Epidermal melanocyte (primary cell): ENCODE results near the gene ANKUB1.

Experiments
- DNase-seq: peaks from one replicate; pipeline ENCODE4 v3.0.0; 2011; ENCODE audit warnings: low spot score; ENCODE audit not compliant: insufficient read length

Gene ANKUB1

DNA sequence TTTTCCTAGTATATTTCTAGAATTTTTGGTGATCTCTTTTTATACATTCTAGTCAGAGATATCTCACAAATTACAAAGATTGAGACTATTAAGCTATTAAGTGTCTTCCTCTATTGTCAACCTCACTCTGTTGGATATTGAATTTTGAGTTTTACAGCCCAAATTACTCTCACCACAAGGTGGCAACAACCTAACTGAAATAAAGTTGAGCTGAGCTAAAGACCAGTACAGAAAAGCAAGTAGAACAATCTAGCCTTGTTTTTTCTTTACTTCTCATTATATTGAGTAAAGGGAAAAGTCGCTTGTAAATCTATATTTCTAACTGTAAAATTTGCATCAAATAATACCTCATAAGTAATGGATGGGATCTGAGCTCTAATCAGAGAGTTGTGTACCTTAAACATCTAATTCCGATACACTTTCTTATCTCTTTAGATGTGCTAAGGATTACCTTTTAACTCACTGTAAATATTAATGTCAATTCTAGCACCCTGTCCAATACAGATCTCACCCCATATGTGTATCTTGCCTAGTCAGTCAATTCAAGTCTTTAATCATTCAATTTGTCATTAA, 26.5 kb downstream of the ANKUB1 start:
- DNase-seq: no peak

DNA sequence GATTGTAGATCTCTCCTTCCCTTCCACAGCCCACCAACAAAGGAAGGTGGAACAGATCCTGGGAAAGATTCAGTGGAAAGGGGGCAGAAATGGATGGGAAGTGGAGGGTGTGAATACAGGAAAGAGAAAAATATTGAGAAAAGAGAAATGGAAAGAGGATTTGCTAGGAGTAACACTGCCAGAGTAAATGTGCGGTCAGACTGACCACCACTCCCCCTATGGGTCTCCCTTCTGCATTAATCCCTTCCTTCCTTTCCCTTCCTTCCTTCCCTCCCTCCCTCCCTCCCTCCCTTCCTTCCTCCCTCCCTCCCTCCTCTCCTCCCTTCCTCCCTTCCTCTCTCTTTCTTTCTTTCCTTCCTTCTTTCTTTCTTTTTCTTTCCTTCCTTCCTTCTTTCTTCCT, 28.1 kb downstream of the ANKUB1 start:
- DNase-seq: no peak

DNA sequence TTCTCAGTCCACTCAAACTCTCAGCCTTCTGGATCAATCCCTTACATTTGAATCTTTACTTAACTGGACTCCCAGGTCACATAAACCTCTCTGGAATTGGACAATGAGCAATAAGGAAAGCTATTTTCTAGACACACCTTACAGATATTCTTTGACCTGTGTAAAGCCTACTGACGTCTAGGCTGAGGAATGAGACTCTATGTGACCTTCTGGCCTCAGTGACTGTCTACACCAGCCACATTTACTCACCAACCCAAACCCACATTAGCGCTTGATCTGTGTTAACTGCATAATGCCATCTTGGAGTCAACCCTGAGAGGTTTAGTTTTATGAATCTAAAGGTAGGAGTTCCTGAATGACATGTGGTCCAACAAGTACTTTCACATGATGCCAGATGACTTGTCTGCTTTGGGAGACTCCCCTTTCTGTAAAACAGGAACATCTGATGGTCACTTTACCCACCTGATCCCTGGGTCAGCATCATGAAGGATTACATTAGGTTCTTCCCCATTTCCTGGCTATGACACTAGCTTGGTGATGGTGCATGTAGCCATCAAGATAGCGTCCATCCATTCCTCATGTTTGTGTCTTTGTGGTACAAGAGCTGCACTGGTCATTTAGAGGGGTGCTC, 28.7 kb downstream of the ANKUB1 start:
- DNase-seq: no peak

DNA sequence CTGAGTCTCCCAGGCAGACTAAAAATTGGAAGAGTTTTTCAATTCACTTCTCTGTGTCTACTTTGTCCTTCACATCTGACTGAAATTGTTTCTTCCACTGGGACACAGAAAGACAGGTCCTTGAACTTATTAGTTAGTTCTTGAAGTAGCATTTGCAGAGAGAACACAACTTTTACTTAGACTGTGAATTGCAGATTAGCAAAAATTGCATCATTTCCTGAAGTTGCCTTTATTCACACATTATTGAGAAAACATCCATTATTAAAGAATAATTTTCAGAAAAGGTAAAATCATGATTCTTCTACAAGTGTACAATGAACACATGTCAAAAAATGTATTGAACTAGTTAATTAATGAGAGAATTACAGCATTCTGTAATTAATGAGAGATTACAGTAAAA, 38.6 kb downstream of the ANKUB1 start:
- DNase-seq: no peak

DNA sequence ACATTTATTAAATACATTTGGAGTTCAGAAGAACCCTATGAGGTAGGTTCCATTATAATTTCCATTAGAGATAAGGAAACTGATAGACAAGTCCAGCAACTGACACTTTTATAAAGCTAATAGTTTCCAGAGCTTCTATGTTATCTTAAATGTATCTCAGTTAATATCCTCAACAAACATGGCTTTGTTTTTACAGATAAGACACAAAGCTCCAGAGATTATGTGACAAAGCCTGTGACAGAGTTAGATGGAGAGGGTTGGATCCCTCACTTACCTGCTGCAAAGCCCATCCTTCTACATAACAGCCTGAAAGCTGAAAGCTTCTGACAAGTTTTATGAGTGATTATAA, 39.6 kb downstream of the ANKUB1 start:
- DNase-seq: no peak

DNA sequence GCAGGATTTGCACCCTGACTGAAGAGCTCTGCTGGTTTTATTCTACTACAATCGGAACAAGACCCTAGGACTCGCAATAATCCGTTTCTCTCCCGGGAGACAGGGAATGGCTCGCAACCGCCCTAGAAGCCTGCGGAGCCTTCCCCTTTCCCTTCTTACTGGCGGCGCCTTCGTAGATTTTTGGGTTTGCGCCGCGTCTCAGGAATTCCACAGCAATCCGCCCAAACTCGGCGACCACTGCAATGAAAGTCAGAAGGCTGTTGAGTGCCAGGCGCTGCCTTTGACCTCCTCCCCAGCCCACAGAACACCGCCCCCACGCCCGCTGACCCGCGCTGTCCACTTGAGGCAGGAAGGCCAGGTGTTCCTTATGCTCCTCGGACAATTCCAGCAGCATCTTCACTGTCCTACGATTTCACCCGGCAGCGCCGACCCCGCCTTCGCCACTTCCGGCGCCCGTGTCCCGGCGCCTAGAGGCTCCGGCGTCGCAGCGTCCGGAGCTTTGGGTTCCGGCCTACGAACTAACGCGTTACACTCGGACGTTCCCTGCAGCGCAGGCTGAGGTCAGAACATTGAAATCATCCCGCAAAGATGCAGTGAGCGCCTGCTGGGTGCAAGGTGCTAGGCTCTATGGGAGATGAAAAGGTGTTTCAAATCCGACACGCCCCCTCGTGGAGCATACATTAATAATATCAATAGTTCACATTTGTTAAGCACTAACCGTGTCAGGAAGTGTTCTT, 40.1 kb downstream of the ANKUB1 start, which contains the start of gene COMMD2:
Gene COMMD2, minus strand, starts transcription at position 439 of the 737 bp plus-strand sequence. Its CDS starts 45 bp downstream, at position 394.
- peak; percentile 60 for DNase-seq

DNA sequence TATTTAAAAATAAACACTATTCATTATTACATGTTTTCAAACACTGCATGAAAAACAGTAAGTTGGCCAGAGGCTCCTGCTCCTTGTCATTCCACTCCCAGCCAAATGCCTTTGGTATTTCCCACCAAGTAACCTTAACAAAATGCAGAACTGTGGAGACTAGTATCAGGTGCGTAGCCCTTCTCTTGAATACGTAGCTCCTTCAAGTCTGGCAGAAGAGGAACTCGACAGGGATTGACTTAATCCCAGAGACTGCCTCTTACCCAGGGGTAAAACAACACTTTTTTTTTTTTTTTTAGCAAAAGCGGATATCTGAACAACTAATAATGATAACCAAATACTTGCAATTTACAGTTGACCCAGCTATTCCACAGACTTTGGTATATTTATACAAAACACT, 40.8 kb downstream of the ANKUB1 start:
- DNase-seq: no peak

DNA sequence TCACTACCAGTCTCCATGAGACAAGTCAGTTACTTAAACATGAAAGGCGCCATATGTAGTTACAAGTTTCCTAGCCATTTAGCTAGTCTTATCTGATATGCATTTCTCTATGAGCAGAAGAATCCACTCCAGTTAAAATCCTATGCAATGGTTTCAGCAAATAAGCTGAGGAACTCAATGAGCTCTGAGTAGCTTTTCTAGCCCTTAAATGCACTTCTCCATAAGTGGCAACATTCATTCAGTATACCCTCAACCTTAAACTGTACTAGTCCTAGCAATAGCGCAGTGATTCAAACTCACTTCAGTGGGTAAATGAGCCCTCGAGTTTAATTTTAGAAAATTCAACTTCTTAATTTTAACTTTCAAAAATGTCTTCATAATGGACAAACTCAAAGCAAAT, 47.7 kb downstream of the ANKUB1 start:
- no peak for DNase-seq

DNA sequence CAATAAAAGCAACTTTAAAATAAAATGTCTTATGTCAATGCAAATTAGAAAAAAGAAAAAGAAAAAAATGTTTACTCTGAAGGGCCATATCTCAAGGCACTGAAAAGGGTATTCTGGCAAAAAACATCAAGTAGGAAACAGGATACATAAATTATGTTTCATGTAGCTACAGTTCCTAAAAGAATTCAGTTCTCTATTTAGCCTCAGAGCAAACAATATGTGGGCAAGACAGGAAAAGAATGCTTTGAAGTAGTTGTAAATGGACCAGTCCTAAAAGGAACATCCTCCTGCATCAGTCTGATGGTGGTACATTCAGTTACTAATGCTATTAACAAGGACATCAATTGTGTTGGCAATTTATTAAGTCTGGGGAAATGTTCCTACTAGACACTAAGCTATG, 48.2 kb downstream of the ANKUB1 start:
- DNase-seq: no peak

DNA sequence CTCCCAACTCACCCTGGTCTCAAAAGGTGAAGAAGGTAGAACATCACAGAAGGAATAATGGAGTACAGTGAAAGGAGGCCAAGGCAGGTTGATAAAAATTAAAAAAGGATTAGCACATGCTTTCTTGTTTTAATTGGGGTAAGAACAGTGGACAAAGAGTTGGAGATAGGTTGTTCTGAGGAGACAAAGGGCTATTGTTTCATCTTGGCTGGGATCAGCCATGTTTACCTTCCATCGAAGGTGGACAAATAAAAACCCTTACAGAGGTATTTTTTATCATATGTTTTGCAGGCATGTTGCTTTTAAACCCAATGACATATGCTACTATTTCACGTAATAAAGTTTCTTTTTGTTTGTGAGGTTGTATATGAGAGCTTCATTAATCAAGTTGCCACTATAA, 53.0 kb downstream of the ANKUB1 start:
- no peak for DNase-seq

DNA sequence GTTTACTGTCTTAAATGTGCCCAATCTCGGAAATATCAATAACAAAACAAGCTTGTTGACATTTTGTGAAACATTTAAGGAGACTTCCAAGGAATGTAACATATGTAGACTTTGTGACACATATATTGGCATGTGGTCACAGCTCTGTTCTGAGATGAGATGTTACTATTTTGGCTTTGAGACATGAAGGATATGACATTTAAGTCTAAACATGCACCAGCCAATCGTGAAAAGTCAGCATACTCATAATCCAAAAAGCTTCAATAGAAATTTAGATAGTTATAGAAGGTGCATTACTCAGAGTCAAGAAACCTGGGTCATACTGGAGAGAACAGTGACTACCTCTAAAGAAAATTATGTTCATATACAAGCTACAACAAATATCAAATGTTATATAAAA, 53.5 kb downstream of the ANKUB1 start:
- DNase-seq: no peak

DNA sequence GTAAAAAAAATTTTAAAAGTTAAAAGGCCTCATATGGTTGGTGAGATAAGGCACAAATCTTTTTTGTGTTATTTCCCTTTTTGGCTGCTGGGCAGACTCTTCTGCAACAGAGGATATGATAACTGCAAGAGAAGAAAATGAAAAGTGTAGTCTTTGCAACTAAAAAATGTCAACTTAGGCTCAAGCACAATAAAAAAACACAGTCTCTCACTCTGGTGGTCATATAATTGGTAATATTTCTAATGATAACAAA, 55.5 kb downstream of the ANKUB1 start:
- no peak for DNase-seq

DNA sequence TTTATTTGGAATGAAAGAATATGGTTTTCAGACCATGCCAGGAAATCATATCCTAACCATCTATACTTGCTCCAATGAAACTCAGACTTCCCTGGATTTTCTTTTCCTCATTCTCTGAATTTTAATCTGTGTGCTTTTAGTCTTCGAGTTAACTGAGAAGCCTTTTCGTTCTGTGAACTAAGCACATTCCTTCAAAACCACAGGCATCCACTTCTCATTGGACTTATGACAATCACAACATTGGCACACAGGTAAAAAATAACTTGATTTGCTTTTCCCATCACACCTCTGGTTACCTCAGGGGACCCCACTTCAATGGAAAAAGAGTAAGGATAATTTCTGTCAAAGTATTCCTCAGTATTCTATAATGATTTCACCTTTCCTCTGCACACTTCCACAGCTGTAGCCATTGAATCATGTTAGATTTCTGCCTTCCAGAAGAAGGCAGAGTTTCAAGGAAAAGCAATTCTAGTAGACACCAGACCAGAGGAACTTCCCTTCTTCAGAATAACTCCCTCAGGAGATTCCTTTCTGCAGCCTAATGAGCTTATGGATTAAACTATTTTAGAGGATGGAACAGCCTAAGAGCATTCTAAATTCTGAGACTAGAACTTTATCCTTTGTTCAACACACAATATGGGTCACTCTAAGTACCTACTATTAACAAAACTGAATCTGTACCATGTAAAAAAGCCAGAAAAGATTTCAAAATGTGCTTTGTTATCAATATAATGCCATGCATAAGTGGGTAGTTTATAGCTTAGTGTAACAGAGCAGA, 56.0 kb downstream of the ANKUB1 start:
- DNase-seq: no peak

DNA sequence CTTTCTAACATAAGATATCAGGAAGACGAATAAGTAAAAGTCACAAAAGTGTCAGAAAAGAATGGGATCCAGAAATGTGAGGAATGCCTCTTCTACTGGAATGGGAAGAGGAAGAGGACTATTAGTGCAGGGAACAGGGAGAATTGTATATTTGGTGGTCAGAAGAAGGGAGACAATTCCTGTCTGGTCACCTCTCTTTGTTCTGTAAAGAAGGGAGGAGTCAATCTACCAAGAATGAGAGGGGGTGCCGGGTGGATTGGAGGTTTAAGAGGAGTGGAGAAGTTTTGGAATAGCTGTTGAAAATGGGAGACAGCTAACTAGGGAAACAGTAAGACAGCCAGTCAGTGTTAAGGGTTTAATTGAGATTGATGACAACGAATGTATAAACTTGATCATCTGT, 60.1 kb downstream of the ANKUB1 start:
- DNase-seq: no peak

DNA sequence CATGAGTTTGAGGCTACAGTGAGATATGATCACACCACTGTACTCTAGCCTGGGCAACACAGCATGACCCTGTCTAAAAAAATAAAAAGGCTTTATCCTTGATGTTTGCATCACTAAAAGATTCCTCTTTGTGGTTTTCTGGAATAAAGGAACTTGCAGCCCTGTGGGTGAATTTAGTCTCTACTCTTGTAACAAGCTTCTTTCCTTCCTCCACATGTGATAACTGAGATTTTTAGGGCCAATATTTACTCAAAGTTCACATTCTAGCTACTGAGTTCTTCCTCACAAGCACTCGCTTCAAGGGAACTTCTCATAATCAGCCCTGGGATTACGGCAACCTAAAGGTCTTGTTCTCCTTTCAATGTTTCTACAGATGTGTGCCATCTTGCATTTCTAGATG, 64.7 kb downstream of the ANKUB1 start:
- DNase-seq: no peak

DNA sequence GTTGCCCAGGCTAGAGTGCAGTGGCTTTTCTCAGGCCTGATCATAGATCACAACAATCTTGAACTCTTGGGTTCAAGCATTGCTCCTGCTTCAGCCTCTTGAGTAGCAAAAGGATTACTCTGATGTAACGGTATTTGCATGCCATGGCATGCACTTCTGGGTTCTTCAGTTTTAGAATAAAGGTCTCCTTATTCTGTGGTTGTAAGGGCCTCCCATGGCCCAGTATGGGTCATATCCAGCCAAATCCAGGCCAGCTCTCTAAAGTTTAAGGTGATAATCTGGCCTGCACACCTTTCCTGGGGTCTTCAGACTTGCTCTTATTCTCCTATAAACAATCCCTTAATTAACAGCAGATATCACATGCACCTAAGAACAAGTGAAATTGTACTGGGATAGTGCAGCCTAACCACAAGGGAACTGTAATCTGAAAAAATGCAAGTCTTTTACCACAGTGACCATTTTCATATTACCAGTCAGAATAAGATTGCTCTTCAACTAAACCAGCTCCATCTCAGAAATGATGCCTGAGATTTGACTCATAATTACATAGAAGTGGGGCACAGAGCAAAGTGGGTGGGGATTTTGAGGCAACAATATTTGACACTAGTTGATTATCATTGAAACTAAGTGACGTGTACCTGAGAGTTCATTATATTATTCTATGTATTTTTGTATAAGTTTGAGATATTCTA, 65.5 kb downstream of the ANKUB1 start:
- DNase-seq: no peak

DNA sequence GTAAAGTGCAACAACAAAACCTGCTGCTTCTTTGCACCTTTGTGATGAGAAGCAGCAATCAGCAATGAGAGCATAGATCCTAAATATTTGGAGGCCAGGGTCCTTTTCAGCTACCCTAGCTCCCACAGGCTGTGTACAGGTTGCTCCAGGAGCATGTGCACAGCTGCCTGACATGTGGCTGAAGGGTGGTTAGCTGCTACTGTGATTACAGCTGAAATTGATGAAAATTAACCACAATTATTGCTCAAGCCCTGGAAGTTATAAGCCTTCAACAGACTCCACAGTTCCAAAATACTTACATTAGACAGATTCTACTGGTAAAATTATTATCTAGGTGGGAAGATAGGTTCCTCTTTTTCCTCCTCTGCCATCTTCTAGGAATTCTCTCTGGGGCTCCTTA, 68.6 kb downstream of the ANKUB1 start:
- DNase-seq: no peak

DNA sequence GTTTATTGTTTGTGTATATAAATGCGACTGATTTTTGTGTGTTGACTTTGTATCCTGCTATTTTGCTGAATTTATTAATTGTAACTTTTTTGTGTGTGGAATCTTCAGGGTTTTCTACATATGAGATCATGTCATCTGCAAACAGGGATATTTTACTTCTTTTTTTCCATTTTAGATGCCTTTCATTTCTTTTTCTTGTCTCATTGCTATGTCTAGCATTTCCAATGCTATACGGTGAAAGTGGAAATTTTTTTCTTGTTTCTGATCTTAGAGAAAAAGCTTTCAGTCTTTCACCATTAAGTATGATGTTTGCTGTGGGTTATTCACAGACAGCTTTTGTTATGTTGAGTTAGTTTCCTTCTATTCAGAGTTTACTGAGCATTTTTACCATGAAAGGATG, 71.4 kb downstream of the ANKUB1 start:
- DNase-seq: no peak

DNA sequence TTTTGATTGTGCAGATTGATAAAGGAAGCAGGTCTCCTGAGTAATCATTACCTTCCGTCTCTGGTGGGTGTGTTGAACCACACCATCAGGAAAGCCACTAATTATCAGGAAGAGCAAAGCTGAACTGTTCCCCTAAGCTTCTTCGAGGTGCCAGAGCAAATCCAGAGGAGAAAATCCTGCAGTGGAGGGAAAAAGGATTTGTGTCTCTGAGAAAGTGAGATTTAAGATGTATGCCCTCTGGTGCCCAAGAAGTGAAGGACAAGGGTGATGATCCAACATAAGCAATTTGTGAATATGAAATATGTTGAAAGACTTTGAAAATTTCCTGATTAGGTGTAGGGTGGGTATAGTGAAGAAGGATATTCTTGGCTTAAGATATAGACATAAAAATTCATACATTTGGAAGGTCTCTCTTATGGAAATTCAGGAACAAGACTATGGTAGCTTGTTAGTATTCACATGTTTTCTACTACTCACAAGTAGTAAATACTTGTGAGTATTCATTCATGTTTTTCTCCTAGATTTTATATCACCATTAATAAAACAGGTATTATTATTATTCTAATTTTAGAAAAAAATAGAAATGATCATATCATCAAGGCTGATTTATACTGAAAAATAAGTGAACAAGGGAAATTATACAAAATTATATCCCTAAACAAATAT, 74.8 kb downstream of the ANKUB1 start:
- peak; percentile 55 for DNase-seq

DNA sequence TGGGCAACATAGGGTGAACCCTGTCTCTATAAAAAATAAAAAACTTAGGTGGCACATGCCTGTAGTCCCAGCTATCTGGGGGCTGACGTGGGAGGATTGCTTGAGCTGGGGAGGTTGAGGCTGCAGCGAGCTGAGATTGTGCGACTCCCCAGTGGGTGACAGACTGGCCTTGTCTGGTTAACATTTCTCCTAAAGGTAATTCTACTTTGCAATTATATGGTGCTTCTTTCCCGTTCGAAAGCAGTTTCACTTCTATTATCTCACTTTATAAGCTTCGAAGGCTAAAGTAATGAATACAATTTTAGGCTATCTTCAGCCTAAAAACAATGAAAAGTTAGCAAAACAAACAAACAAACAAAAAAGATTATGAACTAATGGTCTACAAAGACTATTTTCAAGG, 75.4 kb downstream of the ANKUB1 start:
- DNase-seq: no peak

DNA sequence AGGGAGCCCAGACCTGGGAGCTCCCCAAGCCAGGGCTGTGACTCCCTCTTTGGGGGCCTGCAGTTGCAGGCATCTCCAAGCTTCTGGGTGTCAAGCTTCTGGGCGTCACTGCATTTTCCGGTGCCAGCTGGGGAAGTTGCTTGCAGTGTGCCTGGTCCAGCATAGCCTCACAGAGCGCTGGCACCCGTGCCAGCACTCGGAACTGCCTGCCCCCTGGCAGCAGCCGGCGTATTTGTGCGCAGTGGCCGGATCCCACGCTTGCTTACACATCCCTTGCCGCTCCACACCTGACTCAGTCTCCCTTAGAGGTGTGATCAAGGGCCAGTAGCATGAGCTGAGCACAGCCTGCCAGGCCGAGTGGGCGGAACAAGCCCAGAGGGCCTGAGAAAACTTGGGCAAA, 77.1 kb downstream of the ANKUB1 start:
- DNase-seq: no peak
